H1 (cell line): ENCODE measurements around the gene POU4F2. TPM values are rescaled to one million over a fixed set of nuclear protein-coding genes. Genes with fewer than 3 reads are reported as not detected.

Source experiments
- CHD7 ChIP-seq: fragments of 300-600 bp; sonication (generic); IDR thresholded peaks from 2 replicates; pipeline ENCODE4 v1.7.1; 2012; ENCODE audit warnings: low read length, moderate library complexity, mild to moderate bottlenecking, inconsistent platforms; ENCODE audit not compliant: insufficient replicate concordance
- polyA plus RNA-seq, 7 experiments: library from polyadenylated mRNA; depleted of rRNA in 3 of 7; stranded (reverse) in 5 of 7; unstranded in 2 of 7; fragments of >200 nt in 5 of 7; fragments of 200-250 nt in 2 of 7; gene quantifications; 1 replicate in 5 of 7; 2 replicates in 1 of 7; 4 replicates in 1 of 7; pipeline versions ENCODE4 v1.2.1 to v1.2.3, GENCODE V29; 2011 to 2013; ENCODE audit warnings: missing spikeins in 2 of 7, mixed read lengths in 2 of 7
- total RNA-seq: library from RNA; stranded (reverse); fragmentation: NEBNext Ultra II Directional; extraction: Animal tissue kit (Norgen Biotek cat#: 25700); gene quantifications from 2 replicates; pipeline ENCODE4 v1.2.1, GENCODE V29; 2021

POU4F2 gene
- total and polyA plus RNA-seq, 2 of the 8 experiments (the other 6 are each of a cell fraction or from before 2014, with no cell fraction given) = not detected

- no peak for TF ChIP-seq CHD7
- TF ChIP-seq, all 59 proteins: peak for 0
These were observed 46.7 kb upstream of the POU4F2 start (continued) for GRCh38 chr4:146592019-146592418.
